Neuronal stem cell (in vitro differentiated cells): ENCODE results near the gene HMGN1.

Source experiments
- DNase-seq: peaks from one replicate; pipeline ENCODE4 v3.0.0-alpha.2; 2013; ENCODE audit warnings: low spot score
- H2AFZ ChIP-seq: one replicate; pipeline ENCODE4 v1.6.1; 2013; ENCODE audit warnings: mild to moderate bottlenecking, low read length, inconsistent platforms
- H2AK5ac ChIP-seq: 2 replicates; pipeline ENCODE4 v1.6.1; 2013; ENCODE audit warnings: low read depth, mild to moderate bottlenecking, inconsistent platforms, low read length, moderate library complexity, mixed read lengths
- H2BK120ac ChIP-seq: 2 replicates; pipeline ENCODE4 v1.6.1; 2013; ENCODE audit warnings: low read depth, mild to moderate bottlenecking, inconsistent platforms, low read length, moderate library complexity, mixed read lengths
- H2BK12ac ChIP-seq: one replicate; pipeline ENCODE4 v1.6.1; 2013; ENCODE audit warnings: low read length, inconsistent platforms
- H2BK15ac ChIP-seq: 2 replicates; pipeline ENCODE4 v1.6.1; 2013; ENCODE audit warnings: mild to moderate bottlenecking, low read length, inconsistent platforms, mixed read lengths
- H2BK5ac ChIP-seq: one replicate; pipeline ENCODE4 v1.6.1; 2013; ENCODE audit warnings: inconsistent platforms, mild to moderate bottlenecking, low read length, moderate library complexity
- H3K14ac ChIP-seq: one replicate; pipeline ENCODE4 v1.6.1; 2013; ENCODE audit warnings: low read length, inconsistent platforms
- H3K18ac ChIP-seq: 2 replicates; pipeline ENCODE4 v1.6.1; 2013; ENCODE audit warnings: low read length, inconsistent platforms
- H3K23ac ChIP-seq: 2 replicates; pipeline ENCODE4 v1.6.1; 2013; ENCODE audit warnings: low read depth, mild to moderate bottlenecking, mixed read lengths, low read length, inconsistent platforms; ENCODE audit not compliant: poor library complexity
- H3K27ac ChIP-seq: replicated peaks from 3 replicates; pipeline ENCODE4 v1.5.1; 2013; ENCODE audit warnings: low read length, inconsistent platforms
- H3K27me3 ChIP-seq, 3 experiments: 2 replicates each; pipeline ENCODE4 v1.6.1; 2013; ENCODE audit warnings: low read length in 3 of 3, mild to moderate bottlenecking in 2 of 3, inconsistent platforms in 1 of 3, low read depth in 1 of 3, mixed read lengths in 1 of 3, moderate library complexity in 1 of 3; ENCODE audit not compliant: control insufficient read depth in 3 of 3, insufficient read depth in 3 of 3
- H3K36me3 ChIP-seq, 2 donors: replicated peaks in 1 of 2; 2 replicates each; pipeline ENCODE4 v1.6.1; 2013; ENCODE audit warnings: low read length in 2 of 2; ENCODE audit not compliant: control insufficient read depth in 2 of 2, insufficient read depth in 2 of 2
- H3K4ac ChIP-seq: 2 replicates; pipeline ENCODE4 v1.6.1; 2013; ENCODE audit warnings: inconsistent platforms, mild to moderate bottlenecking, low read length, moderate library complexity
- H3K4me1 ChIP-seq, 2 donors: 1 replicate in 1 of 2; 2 replicates in 1 of 2; pipeline ENCODE4 v1.6.1; 2013; ENCODE audit warnings: low read length in 2 of 2, low read depth in 1 of 2; ENCODE audit not compliant: control insufficient read depth in 2 of 2, insufficient read depth in 1 of 2
- H3K4me2 ChIP-seq: one replicate; pipeline ENCODE4 v1.6.1; 2013; ENCODE audit warnings: mild to moderate bottlenecking, low read length, inconsistent platforms; ENCODE audit not compliant: insufficient read depth, poor library complexity, severe bottlenecking
- H3K4me3 ChIP-seq, 2 donors: 2 replicates each; pipeline ENCODE4 v1.5.1; 2013; ENCODE audit warnings: low read length in 2 of 2, mild to moderate bottlenecking in 2 of 2, inconsistent platforms in 1 of 2, moderate library complexity in 1 of 2
- H3K79me1 ChIP-seq: one replicate; pipeline ENCODE4 v1.6.1; 2013; ENCODE audit warnings: low read depth, mild to moderate bottlenecking, inconsistent platforms, low read length, moderate library complexity
- H3K9ac ChIP-seq: one replicate; pipeline ENCODE4 v1.6.1; 2013; ENCODE audit warnings: mild to moderate bottlenecking, low read depth, low read length, inconsistent platforms; ENCODE audit not compliant: poor library complexity
- H3K9me3 ChIP-seq, 2 donors: replicated peaks in 1 of 2; 2 replicates each; pipeline versions ENCODE3 to v1.6.1; 2013; ENCODE audit warnings: low read length in 2 of 2, mild to moderate bottlenecking in 2 of 2, inconsistent platforms in 1 of 2, low read depth in 1 of 2, mixed read lengths in 1 of 2, moderate library complexity in 1 of 2; ENCODE audit not compliant: control insufficient read depth in 2 of 2, insufficient read depth in 1 of 2
- H4K8ac ChIP-seq: one replicate; pipeline ENCODE4 v1.6.1; 2013; ENCODE audit warnings: low read depth, mild to moderate bottlenecking, inconsistent platforms, low read length, moderate library complexity
- H4K91ac ChIP-seq: one replicate; pipeline ENCODE4 v1.6.1; 2013; ENCODE audit warnings: low read length, low read depth, mild to moderate bottlenecking, inconsistent platforms; ENCODE audit not compliant: poor library complexity
- WGBS, 2 donors: extraction: QIAGEN DNeasy Blood & Tissue Kit; methylation state at CpG; one replicate each; pipeline ENCODE4 v1.1.7; 2013; ENCODE audit warnings: missing lambda C conversion rate in 2 of 2, mixed read lengths in 1 of 2; ENCODE audit not compliant: insufficient read length in 2 of 2, insufficient replicate concordance in 1 of 2; ENCODE audit errors: extremely low coverage in 2 of 2; 5-methylcytosine and 5-hydroxymethylcytosine counted together

HMGN1 gene

DNA sequence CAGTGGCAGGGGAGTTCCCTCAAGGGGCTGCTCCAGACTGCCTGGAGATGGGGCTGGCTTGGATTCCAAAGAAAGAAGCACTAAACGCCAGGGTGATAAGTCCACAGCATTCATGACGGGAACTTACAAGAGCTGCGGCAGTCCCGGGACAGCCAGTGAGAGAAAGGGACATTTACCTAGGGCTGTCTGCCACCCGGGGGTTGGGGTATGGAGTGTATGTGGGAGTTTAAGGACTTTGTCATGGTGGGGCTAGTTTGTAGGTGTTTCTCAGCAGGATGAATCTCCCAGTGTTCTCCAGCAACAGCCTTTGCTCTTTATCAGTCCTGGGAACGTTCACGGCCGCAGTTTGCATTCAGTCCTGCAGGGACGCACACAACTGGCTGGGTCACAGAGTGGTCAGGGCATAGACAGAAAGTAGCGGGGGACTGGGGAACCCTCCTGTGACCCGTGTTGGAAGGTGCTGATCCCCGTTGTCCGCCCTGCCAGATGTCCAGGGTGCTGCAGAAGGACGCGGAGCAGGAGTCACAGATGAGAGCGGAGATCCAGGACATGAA is 41.4 kb upstream of the HMGN1 start:
- no peak overlapping the region for H2AFZ ChIP-seq
- no peak overlapping the region for H3K14ac ChIP-seq
- H3K4me3 ChIP-seq, result no peak overlapping the region
- no CpG with 5 or more reads among the region's 16 CpGs for WGBS, 2 donors
- H3K18ac ChIP-seq, result no peak overlapping the region
- H3K79me1 ChIP-seq, result peaks cover 8% of the 10 kb centered on the region
- H2BK120ac ChIP-seq, result no peak overlapping the region
- H2BK15ac ChIP-seq, result no peak overlapping the region
- no peaks in the 10 kb centered on the region for H3K27me3 ChIP-seq
- no peak overlapping the region for H2BK12ac ChIP-seq
- peaks cover 4 to 48% of the 10 kb centered on the region in 2 donors for H3K36me3 ChIP-seq
- no peak overlapping the region for H3K4ac ChIP-seq
- H4K91ac ChIP-seq, result no peak overlapping the region
- H3K4me2 ChIP-seq, result no peak overlapping the region
- peak overlapping the region; percentile 32 for H3K9ac ChIP-seq
- no peak overlapping the region for H3K27ac ChIP-seq
- peaks cover 0 to 24% of the 10 kb centered on the region in 2 donors for H3K4me1 ChIP-seq
- H3K23ac ChIP-seq, result peak overlapping the region; percentile 1
- no peak overlapping the region for H4K8ac ChIP-seq
- no peak for DNase-seq
- no peak overlapping the region for H2BK5ac ChIP-seq
- H3K9me3 ChIP-seq, result no peaks in the 10 kb centered on the region
- H2AK5ac ChIP-seq, result no peak overlapping the region

DNA sequence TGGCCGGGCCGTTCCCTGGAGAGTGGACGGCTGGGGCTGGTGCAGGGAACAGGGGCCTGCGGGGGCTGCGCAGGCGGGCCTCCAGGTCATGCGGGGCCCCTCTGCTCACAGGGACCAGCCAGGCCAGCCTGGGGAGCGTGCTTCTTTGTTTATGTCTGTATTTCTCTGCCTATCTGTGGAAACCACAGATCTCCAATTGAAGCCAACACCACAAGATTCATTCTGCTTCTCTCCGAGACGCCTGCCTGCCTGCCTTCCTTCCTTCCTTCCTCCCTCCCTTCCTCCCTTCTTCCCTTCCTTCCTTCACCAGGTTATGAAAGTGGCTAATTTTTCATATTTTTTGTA is 39.9 kb upstream of the HMGN1 start:
- Histone ChIP-seq H2BK12ac (no peak overlapping the region), H2BK120ac (no peak overlapping the region), H4K91ac (no peak overlapping the region), H3K4ac (no peak overlapping the region), H2BK5ac (no peak overlapping the region), H3K27ac (no peak overlapping the region), H3K27me3 (no peaks in the 10 kb centered on the region), H2AK5ac (no peak overlapping the region), H4K8ac (no peak overlapping the region), H3K4me2 (no peak overlapping the region), H3K23ac (peak overlapping the region; percentile 61), H2AFZ (peak overlapping the region; percentile 63), H3K4me3 (peak overlapping the region in 1 of 2 donors; percentile 49), H3K79me1 (peaks cover 9% of the 10 kb centered on the region), H2BK15ac (no peak overlapping the region), H3K18ac (peak overlapping the region; percentile 68), H3K4me1 (peaks cover 0 to 24% of the 10 kb centered on the region in 2 donors), H3K9ac (no peak overlapping the region), H3K9me3 (no peaks in the 10 kb centered on the region), H3K14ac (no peak overlapping the region), H3K36me3 (peaks cover 2 to 34% of the 10 kb centered on the region in 2 donors)
- DNase-seq, result no peak
- no CpG with 5 or more reads among the region's 10 CpGs for WGBS, 2 donors

DNA sequence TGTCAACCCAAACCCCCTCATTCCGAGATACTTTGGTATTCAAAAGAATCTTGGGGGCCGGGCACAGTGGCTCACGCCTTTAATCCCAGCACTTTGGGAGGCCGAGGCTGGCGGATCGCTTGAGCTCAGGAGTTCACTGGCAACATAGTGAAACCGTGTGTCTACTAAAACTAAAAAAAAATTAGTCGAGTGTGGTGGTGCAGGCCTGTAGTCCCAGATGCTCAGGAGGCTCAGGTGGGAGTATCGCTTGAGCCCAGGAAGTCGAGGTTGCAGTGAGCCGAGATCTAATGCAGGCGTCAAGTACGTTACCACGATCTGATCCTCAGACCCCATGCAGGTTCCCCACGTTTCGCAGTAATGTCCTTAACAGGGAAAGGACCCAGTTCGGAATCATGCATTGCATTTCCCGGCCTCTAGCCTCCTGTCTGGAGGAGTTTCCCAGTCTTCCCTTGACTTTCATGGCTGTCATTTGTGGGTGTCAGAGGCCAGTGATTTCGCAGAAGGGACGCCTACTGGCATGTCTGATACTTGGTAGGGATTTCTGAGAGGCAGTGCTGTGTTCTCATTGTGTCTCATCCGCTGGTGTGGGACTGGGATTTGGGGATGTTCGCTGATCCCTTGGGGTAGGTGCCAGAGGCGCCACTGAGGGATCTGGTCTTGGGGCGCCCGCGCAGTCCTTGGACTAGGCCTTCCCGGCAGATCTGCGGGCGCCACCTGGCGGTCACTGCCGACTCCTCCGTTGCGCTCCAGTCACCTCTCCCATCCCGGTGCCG is 39.3 kb upstream of the HMGN1 start:
- no CpG with 5 or more reads among the region's 35 CpGs for WGBS, 2 donors
- H2BK15ac ChIP-seq, result no peak overlapping the region
- H2BK12ac ChIP-seq, result no peak overlapping the region
- H3K4me1 ChIP-seq, result peaks cover 0 to 24% of the 10 kb centered on the region in 2 donors
- H2AK5ac ChIP-seq, result no peak overlapping the region
- no peaks in the 10 kb centered on the region for H3K27me3 ChIP-seq
- H2AFZ ChIP-seq, result peak overlapping the region; percentile 63
- peaks cover 9% of the 10 kb centered on the region for H3K79me1 ChIP-seq
- no peak overlapping the region for H2BK5ac ChIP-seq
- no peak overlapping the region for H3K14ac ChIP-seq
- H3K36me3 ChIP-seq, result peaks cover 2 to 28% of the 10 kb centered on the region in 2 donors
- DNase-seq, result peak; percentile 80
- H3K4ac ChIP-seq, result no peak overlapping the region
- peak overlapping the region; percentile 57 for H3K27ac ChIP-seq
- H4K91ac ChIP-seq, result no peak overlapping the region
- no peak overlapping the region for H3K9ac ChIP-seq
- no peaks in the 10 kb centered on the region for H3K9me3 ChIP-seq
- H3K23ac ChIP-seq, result peak overlapping the region; percentile 61
- H3K4me3 ChIP-seq, result peak overlapping the region; percentile 49 to 61
- no peak overlapping the region for H2BK120ac ChIP-seq
- peak overlapping the region; percentile 66 for H3K18ac ChIP-seq
- H3K4me2 ChIP-seq, result peak overlapping the region; percentile 43
- H4K8ac ChIP-seq, result no peak overlapping the region

DNA sequence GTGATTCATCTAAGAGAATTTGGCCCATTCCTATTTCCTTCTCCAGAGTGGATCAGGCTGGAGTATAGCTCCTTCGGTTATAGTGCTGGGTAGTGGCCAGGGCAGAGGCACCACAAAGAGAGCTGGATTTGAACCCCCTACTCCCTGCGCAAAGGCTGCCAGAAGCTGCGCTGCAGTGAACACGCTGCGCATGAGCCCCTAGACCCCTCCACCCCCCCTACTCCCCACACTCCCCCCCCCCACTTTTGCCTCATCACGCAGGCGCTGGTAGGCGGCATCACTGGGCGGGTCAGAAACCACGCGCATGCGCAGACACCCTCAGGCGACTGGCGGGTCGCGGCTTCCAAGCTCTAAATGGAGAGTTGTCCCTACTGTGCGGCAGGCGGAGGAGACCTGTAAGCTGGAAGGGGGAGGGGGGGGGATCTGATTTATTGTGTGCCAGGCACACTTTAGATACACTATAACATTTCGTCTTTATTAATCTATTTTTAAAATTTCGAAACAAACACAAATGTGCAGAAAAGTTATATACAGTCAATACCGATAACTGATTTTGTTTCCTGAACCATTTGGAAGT is 38.7 kb upstream of the HMGN1 start:
- Histone ChIP-seq H2AFZ (peak overlapping the region; percentile 74), H3K23ac (peak overlapping the region; percentile 86), H2BK120ac (no peak overlapping the region), H3K27ac (no peak overlapping the region), H2BK12ac (no peak overlapping the region), H3K79me1 (peaks cover 9% of the 10 kb centered on the region), H2BK15ac (no peak overlapping the region), H3K4ac (no peak overlapping the region), H2AK5ac (no peak overlapping the region), H3K27me3 (no peaks in the 10 kb centered on the region), H3K9ac (no peak overlapping the region), H4K8ac (no peak overlapping the region), H3K14ac (no peak overlapping the region), H3K36me3 (peaks cover 2 to 23% of the 10 kb centered on the region in 2 donors), H3K4me2 (peak overlapping the region; percentile 64), H2BK5ac (no peak overlapping the region), H4K91ac (no peak overlapping the region), H3K4me3 (peak overlapping the region in 1 of 2 donors; percentile 49), H3K18ac (no peak overlapping the region), H3K4me1 (peaks cover 0 to 19% of the 10 kb centered on the region in 2 donors), H3K9me3 (no peaks in the 10 kb centered on the region)
- no CpG with 5 or more reads among the region's 21 CpGs for WGBS, 2 donors
- DNase-seq, result peak; percentile 92
